Motor neuron (in vitro differentiated cells): ENCODE measurements around the gene NUCKS1. TPM values are rescaled to one million over a fixed set of nuclear protein-coding genes. Genes with fewer than 3 reads are reported as not detected.
A peak's percentile ranks its signal among the peaks of the same experiment; 100 is the strongest.

Experiments used
- ATAC-seq, 8 experiments: fragments of 200-7000 bp; cut with Tn5 transposase; replicated peaks in 6 of 8; 2 replicates each; pipeline ENCODE4 v1.8.0; 2021; ENCODE audit warnings: mild to moderate bottlenecking in 8 of 8, moderate library complexity in 8 of 8
- H3K27ac ChIP-seq, 2 donors: fragments of 250-450 bp; sonication (Bioruptor Pico); 2 replicates each; pipeline ENCODE4 v1.9.0; 2021; ENCODE audit warnings: antibody characterized with exemption in 2 of 2, mild to moderate bottlenecking in 2 of 2, moderate library complexity in 1 of 2
- H3K4me1 ChIP-seq, 2 donors: fragments of 250-450 bp; sonication (Bioruptor Pico); replicated peaks in 1 of 2; 2 replicates each; pipeline ENCODE4 v1.6.1; 2021; ENCODE audit warnings: antibody characterized with exemption in 2 of 2, mild to moderate bottlenecking in 2 of 2, moderate library complexity in 1 of 2
- H3K4me3 ChIP-seq, 5 donors: fragments of 250-450 bp; sonication (Bioruptor Pico); 2 replicates each; pipeline ENCODE4 v1.9.0; 2021; ENCODE audit warnings: antibody characterized with exemption in 5 of 5, mild to moderate bottlenecking in 5 of 5, moderate library complexity in 4 of 5
- WGBS, 10 experiments: fragments of 450-650 bp; shearing (Covaris generic); methylation state at CpG; one replicate each; pipeline ENCODE4 v1.0.0; 2022; 5-methylcytosine and 5-hydroxymethylcytosine counted together
- in situ Hi-C, 9 experiments: fragments of 400-800 bp; cut with MboI; loops; one replicate each; pipeline ENCODE4 v1.15.0; 2021; ENCODE audit warnings: low sequenced_read_pairs in 9 of 9, low pct_unique_long_range_greater_than_20kb in 2 of 9; ENCODE audit not compliant: unreplicated experiment in 9 of 9
- total RNA-seq, 8 experiments: library from RNA; unstranded; fragments of 300-600 nt; gene quantifications; 2 replicates each; pipeline versions ENCODE4 v1.2.3 to v1.2.4, GENCODE V29; 2022

The NUCKS1 gene
- total RNA-seq, 8 experiments from 2014 or later = 88.0 to 300 (median 172) TPM

GRCh38 chr1:205700865-205701401, 49.0 kb downstream of the NUCKS1 start:
- WGBS, 10 experiments = 40% methylated on average over 1 of the region's 2 CpGs; no CpG with 5 or more reads in 9 of the 10 experiments
- ATAC-seq = peak in 4 of 8 experiments; percentile 15 to 76 (median 30)
- Histone ChIP-seq H3K27ac (no peak overlapping the region), H3K4me3 (no peak overlapping the region), H3K4me1 (no peaks in the 10 kb centered on the region)
- in situ Hi-C loops = no loop called here

GRCh38 chr1:205699416-205699815, 50.6 kb downstream of the NUCKS1 start:
- no peak for ATAC-seq
- WGBS, 10 experiments = 68 to 100% (median 96%) methylated on average over 1 to 4 of the region's 4 CpGs; no CpG with 5 or more reads in 2 of the 10 experiments
- Histone ChIP-seq H3K27ac (no peak overlapping the region), H3K4me1 (peaks cover 0 to 1% of the 10 kb centered on the region in 2 donors), H3K4me3 (no peak overlapping the region)
- in situ Hi-C loops = no loop called here

- WGBS, 10 experiments = 58 to 100% (median 89%) methylated on average over 2 to 4 of the region's 4 CpGs; no CpG with 5 or more reads in 1 of the 10 experiments
- Histone ChIP-seq H3K27ac (no peak overlapping the region), H3K4me3 (no peak overlapping the region), H3K4me1 (peaks cover 3 to 6% of the 10 kb centered on the region in 2 donors)
- no peak for ATAC-seq
- in situ Hi-C loops = no loop called here
These were observed 51.1 kb downstream of the NUCKS1 start for GRCh38 chr1:205698921-205699320.

GRCh38 chr1:205693421-205693991, 56.5 kb downstream of the NUCKS1 start:
- Histone ChIP-seq H3K27ac (peak overlapping the region; percentile 11 to 52), H3K4me3 (no peak overlapping the region), H3K4me1 (peaks cover 25 to 32% of the 10 kb centered on the region in 2 donors)
- peak in 6 of 8 experiments; percentile 36 to 91 (median 80) for ATAC-seq
- WGBS, 10 experiments = 3 to 77% (median 22%) methylated on average over 1 to 9 of the region's 12 CpGs; no CpG with 5 or more reads in 2 of the 10 experiments
- in situ Hi-C loops = no loop called here

GRCh38 chr1:205692423-205692822, 57.6 kb downstream of the NUCKS1 start:
- no peak overlapping the region for H3K27ac ChIP-seq
- peaks cover 26 to 37% of the 10 kb centered on the region in 2 donors for H3K4me1 ChIP-seq
- in situ Hi-C loops = no loop called here
- 60 to 100% (median 92%) methylated on average over 1 to 6 of the region's 6 CpGs; no CpG with 5 or more reads in 3 of the 10 experiments for WGBS, 10 experiments
- no peak for ATAC-seq
- H3K4me3 ChIP-seq = no peak overlapping the region

GRCh38 chr1:205690122-205690756, 59.7 kb downstream of the NUCKS1 start:
- H3K4me3 ChIP-seq = no peak overlapping the region
- ATAC-seq = no peak
- peaks cover 32 to 37% of the 10 kb centered on the region in 2 donors for H3K4me1 ChIP-seq
- WGBS, 10 experiments = 37 to 89% (median 72%) methylated on average over 2 to 8 of the region's 8 CpGs; no CpG with 5 or more reads in 3 of the 10 experiments
- H3K27ac ChIP-seq = no peak overlapping the region
- in situ Hi-C loops = no loop called here

- peak in 4 of 8 experiments; percentile 14 to 35 (median 35) for ATAC-seq
- Histone ChIP-seq H3K4me1 (peaks cover 32 to 37% of the 10 kb centered on the region in 2 donors), H3K27ac (no peak overlapping the region), H3K4me3 (no peak overlapping the region)
- WGBS, 10 experiments = 13 to 100% (median 29%) methylated on average over 1 to 5 of the region's 5 CpGs; no CpG with 5 or more reads in 4 of the 10 experiments
- in situ Hi-C loops = no loop called here
These were observed 60.5 kb downstream of the NUCKS1 start for GRCh38 chr1:205689479-205689878.

GRCh38 chr1:205688171-205689080, 61.6 kb downstream of the NUCKS1 start:
- Histone ChIP-seq H3K4me1 (peaks cover 25 to 26% of the 10 kb centered on the region in 2 donors), H3K27ac (no peak overlapping the region), H3K4me3 (no peak overlapping the region)
- 40 to 100% (median 69%) methylated on average over 1 to 7 of the region's 7 CpGs for WGBS, 10 experiments
- ATAC-seq = peak in 3 of 8 experiments; percentile 35 to 70 (median 51)
- in situ Hi-C loops = no loop called here

- no peak for ATAC-seq
- in situ Hi-C loops = no loop called here
- Histone ChIP-seq H3K4me1 (peaks cover 17 to 19% of the 10 kb centered on the region in 2 donors), H3K27ac (no peak overlapping the region), H3K4me3 (no peak overlapping the region)
- WGBS, 10 experiments = 20 to 90% (median 52%) methylated on average over 1 to 2 of the region's 2 CpGs; no CpG with 5 or more reads in 3 of the 10 experiments
These were observed 62.7 kb downstream of the NUCKS1 start for GRCh38 chr1:205687242-205687641.

GRCh38 chr1:205681364-205681763, 68.6 kb downstream of the NUCKS1 start:
- Histone ChIP-seq H3K4me1 (peaks cover 6 to 8% of the 10 kb centered on the region in 2 donors), H3K4me3 (no peak overlapping the region), H3K27ac (no peak overlapping the region)
- 90 to 100% (median 93%) methylated on average over 1 to 2 of the region's 3 CpGs; no CpG with 5 or more reads in 2 of the 10 experiments for WGBS, 10 experiments
- ATAC-seq = no peak
- in situ Hi-C loops = no loop called here

- ATAC-seq = peak; percentile 85 to 90 (median 86)
- in situ Hi-C loops = no loop called here
- Histone ChIP-seq H3K4me1 (peaks cover 6 to 8% of the 10 kb centered on the region in 2 donors), H3K27ac (no peak within 1 kb of the TSS), H3K4me3 (peak within 1 kb of the TSS; percentile 46 to 64 (median 55))
- WGBS, 10 experiments = 0 to 15% (median 1%) methylated on average over 1 to 14 of the region's 86 CpGs; no CpG with 5 or more reads in 5 of the 10 experiments
These were observed 69.7 kb downstream of the NUCKS1 start, which contains the start of gene SLC45A3 for GRCh38 chr1:205680073-205680851. Gene SLC45A3, minus strand, starts transcription at chr1:205680509. Its CDS starts 15,853 bp downstream, at chr1:205664656.
